WERI-Rb-1 (cell line): Measurements from ENCODE around the gene BOD1L2.

Experiments used
- DNase-seq: peaks from one replicate; pipeline ENCODE4 v3.0.0-alpha.2; 2020
- H3K27ac ChIP-seq: fragments of 250-450 bp; sonication (Bioruptor Pico); 2 replicates; pipeline ENCODE4 v1.5.1; 2020; ENCODE audit warnings: mild to moderate bottlenecking, moderate library complexity
- H3K27me3 ChIP-seq: fragments of 250-450 bp; sonication (Bioruptor Pico); 2 replicates; pipeline ENCODE4 v1.5.1; 2021; ENCODE audit warnings: mild to moderate bottlenecking, low read depth, moderate library complexity; ENCODE audit not compliant: insufficient read depth, severe bottlenecking
- H3K36me3 ChIP-seq: fragments of 250-450 bp; sonication (Bioruptor Pico); 2 replicates; pipeline ENCODE4 v1.5.1; 2020; ENCODE audit warnings: mild to moderate bottlenecking, moderate library complexity
- H3K4me3 ChIP-seq: 2 replicates; pipeline ENCODE4 v1.5.1; 2011; ENCODE audit warnings: low read depth, mild to moderate bottlenecking, control low read depth, low read length
- H3K9me3 ChIP-seq: fragments of 250-450 bp; sonication (Bioruptor Pico); 2 replicates; pipeline ENCODE4 v1.5.1; 2021; ENCODE audit warnings: mild to moderate bottlenecking, moderate library complexity; ENCODE audit not compliant: severe bottlenecking
- TF ChIP-seq, protein P1 (sequence below): IDR thresholded peaks from 2 replicates; pipeline ENCODE4 v1.5.1; 2011; ENCODE audit warnings: low read depth, mild to moderate bottlenecking, control low read depth, inconsistent platforms, low read length

The BOD1L2 gene

DNA sequence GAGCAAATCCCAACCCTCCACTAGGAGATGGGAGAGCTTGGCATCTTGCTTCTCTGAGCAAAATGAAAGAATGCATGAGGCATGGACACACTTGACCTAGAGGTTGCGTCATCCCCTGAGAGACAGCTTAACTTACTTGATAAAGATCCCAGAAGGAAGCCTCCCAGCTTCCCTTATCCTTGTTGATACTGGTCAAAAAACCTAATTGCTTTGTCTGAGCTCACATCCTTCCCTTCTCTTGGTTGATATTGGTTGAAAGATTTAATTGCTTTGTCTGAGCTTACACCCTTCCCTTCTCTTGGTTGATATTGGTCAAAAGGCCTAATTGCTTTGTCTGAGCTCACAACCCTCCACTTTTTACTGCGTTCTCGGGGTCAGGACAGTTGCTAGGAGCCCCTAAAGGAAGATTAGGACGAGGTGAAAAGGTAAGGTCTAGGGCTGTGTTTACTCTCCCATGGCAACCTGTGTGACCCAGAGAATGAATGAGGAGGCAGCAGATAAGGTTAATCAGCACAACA lies 12.2 kb upstream of the BOD1L2 start:
- Histone ChIP-seq H3K36me3 (no peaks in the 10 kb centered on the region), H3K9me3 (peaks cover 7% of the 10 kb centered on the region), H3K27ac (no peak overlapping the region), H3K4me3 (no peak overlapping the region), H3K27me3 (no peaks in the 10 kb centered on the region)
- TF ChIP-seq, protein P1, sequence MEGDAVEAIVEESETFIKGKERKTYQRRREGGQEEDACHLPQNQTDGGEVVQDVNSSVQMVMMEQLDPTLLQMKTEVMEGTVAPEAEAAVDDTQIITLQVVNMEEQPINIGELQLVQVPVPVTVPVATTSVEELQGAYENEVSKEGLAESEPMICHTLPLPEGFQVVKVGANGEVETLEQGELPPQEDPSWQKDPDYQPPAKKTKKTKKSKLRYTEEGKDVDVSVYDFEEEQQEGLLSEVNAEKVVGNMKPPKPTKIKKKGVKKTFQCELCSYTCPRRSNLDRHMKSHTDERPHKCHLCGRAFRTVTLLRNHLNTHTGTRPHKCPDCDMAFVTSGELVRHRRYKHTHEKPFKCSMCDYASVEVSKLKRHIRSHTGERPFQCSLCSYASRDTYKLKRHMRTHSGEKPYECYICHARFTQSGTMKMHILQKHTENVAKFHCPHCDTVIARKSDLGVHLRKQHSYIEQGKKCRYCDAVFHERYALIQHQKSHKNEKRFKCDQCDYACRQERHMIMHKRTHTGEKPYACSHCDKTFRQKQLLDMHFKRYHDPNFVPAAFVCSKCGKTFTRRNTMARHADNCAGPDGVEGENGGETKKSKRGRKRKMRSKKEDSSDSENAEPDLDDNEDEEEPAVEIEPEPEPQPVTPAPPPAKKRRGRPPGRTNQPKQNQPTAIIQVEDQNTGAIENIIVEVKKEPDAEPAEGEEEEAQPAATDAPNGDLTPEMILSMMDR: no peak
- DNase-seq: no peak

DNA sequence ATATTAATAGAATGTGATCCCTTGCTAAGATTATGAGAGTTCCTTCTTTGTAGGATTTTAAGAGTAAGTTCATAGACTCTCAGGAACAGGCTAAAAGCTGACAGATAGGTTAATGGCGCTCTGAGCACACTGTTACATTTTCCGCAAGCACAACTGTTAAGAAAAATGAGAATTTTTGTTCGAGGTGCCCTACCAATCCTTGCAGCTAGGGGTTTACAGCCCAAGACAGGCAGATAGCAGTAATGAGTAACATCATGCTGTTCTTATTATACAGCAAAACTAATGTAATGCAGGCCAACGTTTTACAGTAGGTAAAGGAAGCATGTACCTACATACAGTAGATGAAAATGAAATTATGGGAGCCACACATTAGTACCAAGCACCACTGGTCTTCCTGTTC lies 11.2 kb upstream of the BOD1L2 start:
- no peak for DNase-seq
- no peak overlapping the region for H3K27ac ChIP-seq
- no peaks in the 10 kb centered on the region for H3K36me3 ChIP-seq
- TF ChIP-seq, protein P1: peak; percentile 38
- H3K9me3 ChIP-seq: peaks cover 16% of the 10 kb centered on the region
- no peaks in the 10 kb centered on the region for H3K27me3 ChIP-seq
- no peak overlapping the region for H3K4me3 ChIP-seq

DNA sequence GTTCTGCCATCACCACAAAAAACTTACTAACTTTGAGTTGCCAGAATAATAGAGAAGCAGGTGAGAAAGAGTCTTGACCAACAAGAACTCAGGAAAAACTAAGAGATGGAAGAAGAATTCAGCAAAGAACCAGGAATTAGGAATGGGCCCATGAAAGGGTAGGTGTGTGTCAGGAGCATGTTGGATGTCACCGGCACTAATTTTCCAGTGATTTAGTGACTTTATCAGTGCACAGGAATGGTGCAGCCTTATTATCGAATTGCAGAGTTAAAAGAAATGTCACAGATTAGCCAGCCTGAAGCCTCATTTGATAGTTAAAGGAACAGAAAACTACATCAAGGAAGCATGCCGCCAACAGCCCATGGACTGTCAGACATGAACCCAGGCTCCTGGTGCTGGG lies 9.0 kb upstream of the BOD1L2 start:
- Histone ChIP-seq H3K9me3 (peaks cover 19% of the 10 kb centered on the region), H3K27ac (no peak overlapping the region), H3K27me3 (no peaks in the 10 kb centered on the region), H3K36me3 (no peaks in the 10 kb centered on the region), H3K4me3 (no peak overlapping the region)
- DNase-seq: no peak
- TF ChIP-seq, protein P1: no peak

- H3K36me3 ChIP-seq: no peaks in the 10 kb centered on the region
- peaks cover 15% of the 10 kb centered on the region for H3K9me3 ChIP-seq
- H3K4me3 ChIP-seq: no peak overlapping the region
- TF ChIP-seq, protein P1: no peak
- DNase-seq: peak; percentile 92
- peak overlapping the region; percentile 66 for H3K27ac ChIP-seq
- H3K27me3 ChIP-seq: no peaks in the 10 kb centered on the region
These were observed 5.4 kb upstream of the BOD1L2 start for GRCh38 chr18:57141208-57142129.

DNA sequence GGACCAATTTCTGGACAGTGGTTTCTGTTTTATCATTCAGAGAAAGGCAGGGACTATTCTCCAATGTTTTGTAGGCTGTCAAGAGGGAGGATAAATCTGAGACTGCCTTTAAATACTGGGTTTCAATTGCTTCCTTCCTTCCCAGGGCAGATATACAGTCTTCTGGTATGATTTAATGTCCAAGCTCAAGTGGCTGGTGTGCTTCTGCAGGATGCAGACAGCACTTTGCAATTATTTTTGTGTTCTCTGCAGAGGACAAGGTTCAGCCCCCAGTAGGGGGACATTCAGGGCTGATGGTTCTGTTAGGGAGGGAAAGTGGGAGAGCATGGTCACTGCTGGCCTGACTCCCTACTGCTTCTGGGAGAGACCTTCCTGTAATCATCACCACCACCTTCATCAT lies 4.6 kb upstream of the BOD1L2 start:
- Histone ChIP-seq H3K27me3 (no peaks in the 10 kb centered on the region), H3K27ac (peak overlapping the region; percentile 66; the same call in 1 of the 2 replicates), H3K36me3 (no peaks in the 10 kb centered on the region), H3K4me3 (no peak overlapping the region), H3K9me3 (peaks cover 14% of the 10 kb centered on the region)
- TF ChIP-seq, protein P1: no peak
- no peak for DNase-seq
